CD14-positive monocyte (primary cell): ENCODE measurements around the gene CISTR. TPM values are rescaled to one million over a fixed set of nuclear protein-coding genes. Genes with fewer than 3 reads are reported as not detected.

Experiments
- DNase-seq, 3 donors: peaks; one replicate each; pipeline ENCODE4 v3.0.0-alpha.2; 2011 to 2022
- H2AFZ ChIP-seq: 2 replicates; pipeline ENCODE4 v1.6.0; 2012; ENCODE audit warnings: mild to moderate bottlenecking, low read depth, low read length, inconsistent platforms; ENCODE audit not compliant: insufficient read depth, poor library complexity, severe bottlenecking
- H3K27ac ChIP-seq, 2 donors: 1 replicate in 1 of 2; 2 replicates in 1 of 2; pipeline ENCODE4 v1.5.1; 2012 to 2013; ENCODE audit warnings: low read length in 2 of 2, control low read depth in 1 of 2, inconsistent platforms in 1 of 2, low read depth in 1 of 2, mild to moderate bottlenecking in 1 of 2
- H3K27me3 ChIP-seq, 2 donors: one replicate each; pipeline versions ENCODE4 v1.6.0 to v1.6.1; 2011 to 2013; ENCODE audit warnings: low read length in 2 of 2; ENCODE audit not compliant: control insufficient read depth in 2 of 2, insufficient read depth in 2 of 2
- H3K36me3 ChIP-seq, 2 donors: replicated peaks in 1 of 2; 1 replicate in 1 of 2; 2 replicates in 1 of 2; pipeline versions ENCODE4 v1.5.1 to v1.6.1; 2012 to 2013; ENCODE audit warnings: low read length in 2 of 2, control low read depth in 1 of 2, inconsistent platforms in 1 of 2, mild to moderate bottlenecking in 1 of 2; ENCODE audit not compliant: insufficient read depth in 2 of 2, control insufficient read depth in 1 of 2
- H3K4me1 ChIP-seq, 2 donors: 1 replicate in 1 of 2; 2 replicates in 1 of 2; pipeline versions ENCODE4 v1.5.1 to v1.6.1; 2012 to 2013; ENCODE audit warnings: low read length in 2 of 2, control low read depth in 1 of 2, inconsistent platforms in 1 of 2, mild to moderate bottlenecking in 1 of 2, moderate library complexity in 1 of 2; ENCODE audit not compliant: insufficient read depth in 2 of 2, control insufficient read depth in 1 of 2
- H3K4me2 ChIP-seq: replicated peaks from 2 replicates; pipeline ENCODE3; 2012; ENCODE audit warnings: low read length, moderate library complexity, mild to moderate bottlenecking; ENCODE audit not compliant: poor library complexity, severe bottlenecking; ENCODE audit errors: extremely low read depth
- H3K4me3 ChIP-seq, 3 experiments: fragments of 200-600 bp in 1 of 3; sonication (generic) in 1 of 3; replicated peaks in 1 of 3; 1 replicate in 2 of 3; 2 replicates in 1 of 3; pipeline ENCODE4 v1.5.1; 2011 to 2013; ENCODE audit warnings: low read length in 3 of 3, mild to moderate bottlenecking in 3 of 3, control low read depth in 2 of 3, low read depth in 2 of 3, inconsistent platforms in 1 of 3, moderate library complexity in 1 of 3
- H3K79me2 ChIP-seq: 2 replicates; pipeline ENCODE4 v1.6.0; 2012; ENCODE audit warnings: mild to moderate bottlenecking, control low read depth, inconsistent platforms, low read length, moderate library complexity; ENCODE audit not compliant: insufficient read depth
- H3K9ac ChIP-seq: 2 replicates; pipeline ENCODE4 v1.6.0; 2017; ENCODE audit warnings: low read length, mild to moderate bottlenecking; ENCODE audit not compliant: insufficient read depth, poor library complexity, severe bottlenecking
- H3K9me3 ChIP-seq, 2 donors: replicated peaks in 1 of 2; 1 replicate in 1 of 2; 2 replicates in 1 of 2; pipeline versions ENCODE4 v1.5.1 to v1.6.1; 2012 to 2013; ENCODE audit warnings: low read length in 2 of 2, control low read depth in 1 of 2; ENCODE audit not compliant: control insufficient read depth in 1 of 2, insufficient read depth in 1 of 2
- H4K20me1 ChIP-seq: 2 replicates; pipeline ENCODE4 v1.6.0; 2012; ENCODE audit warnings: mild to moderate bottlenecking, low read length, control low read depth, moderate library complexity; ENCODE audit not compliant: insufficient read depth
- H3K27ac Mint-ChIP-seq, 7 donors: one replicate each; pipeline ENCODE4 v1.8.0; 2020; ENCODE audit warnings: mild to moderate bottlenecking in 7 of 7, mixed read lengths in 7 of 7, moderate library complexity in 6 of 7, inconsistent platforms in 2 of 7
- H3K27me3 Mint-ChIP-seq, 3 donors: one replicate each; pipeline ENCODE4 v1.8.0; 2021 to 2022; ENCODE audit warnings: low read depth in 3 of 3, mild to moderate bottlenecking in 3 of 3, mixed read lengths in 3 of 3, moderate library complexity in 3 of 3, inconsistent platforms in 1 of 3
- H3K36me3 Mint-ChIP-seq, 2 donors: one replicate each; pipeline ENCODE4 v1.8.0; 2020; ENCODE audit warnings: mixed read lengths in 2 of 2, inconsistent platforms in 1 of 2, mild to moderate bottlenecking in 1 of 2
- H3K4me1 Mint-ChIP-seq: one replicate; pipeline ENCODE4 v1.8.0; 2020; ENCODE audit warnings: mild to moderate bottlenecking, mixed read lengths
- H3K4me3 Mint-ChIP-seq, 2 donors: one replicate each; pipeline ENCODE4 v1.8.0; 2020; ENCODE audit warnings: mild to moderate bottlenecking in 2 of 2, mixed read lengths in 2 of 2, moderate library complexity in 1 of 2
- H3K9me3 Mint-ChIP-seq, 7 donors: one replicate each; pipeline ENCODE4 v1.8.0; 2020 to 2022; ENCODE audit warnings: mixed read lengths in 7 of 7, mild to moderate bottlenecking in 6 of 7, moderate library complexity in 6 of 7, inconsistent platforms in 2 of 7
- WGBS: methylation state at CpG from one replicate; pipeline ENCODE4 v1.1.5; 2013; ENCODE audit warnings: missing lambda C conversion rate; ENCODE audit not compliant: insufficient coverage; 5-methylcytosine and 5-hydroxymethylcytosine counted together
- intact Hi-C, 2 donors: fragments of 100-400 bp; cut with micrococcal nuclease; formaldehyde crosslinking; loops; one replicate each; pipeline versions ENCODE4 v1.15.0 to v1.15.1; 2023
- polyA plus RNA-seq, 3 donors: library from polyadenylated mRNA; depleted of rRNA in 1 of 3; unstranded in 2 of 3; stranded (reverse) in 1 of 3; fragments of 300-500 nt in 2 of 3; fragments of >200 nt in 1 of 3; fragmentation: Illumina TruSeq in 2 of 3; gene quantifications; 1 replicate in 2 of 3; 2 replicates in 1 of 3; pipeline ENCODE4 v1.2.3, GENCODE V29; 2012 to 2021
- TF ChIP-seq, protein P1 (sequence below): fragments of 200-600 bp; IDR thresholded peaks from one replicate; pipeline ENCODE4 v1.8.0; 2022; ENCODE audit warnings: antibody characterized with exemption, mild to moderate bottlenecking

Gene CISTR
- polyA plus RNA-seq, 3 donors, result not detected

DNA sequence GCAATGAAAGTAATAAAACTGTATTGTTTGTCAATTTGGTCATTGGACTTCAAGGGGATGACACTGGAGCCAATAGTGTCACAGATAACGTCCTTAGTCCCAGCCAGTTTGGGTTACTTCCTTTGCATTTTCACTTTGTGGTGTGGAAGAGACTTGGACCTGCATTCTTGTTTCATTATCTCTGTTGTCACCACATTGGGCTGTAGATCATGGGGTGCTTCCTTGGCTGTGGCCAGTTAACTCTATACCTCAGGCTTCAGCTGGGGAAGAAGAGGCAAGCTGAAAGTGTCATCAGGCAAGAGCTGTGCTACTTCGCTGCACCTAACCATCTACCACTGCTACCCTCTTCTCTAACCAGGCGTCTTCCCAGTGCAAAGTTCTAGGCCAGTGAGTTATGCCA is 15.1 kb upstream of the CISTR start:
- H3K9me3 Mint-ChIP-seq, result peaks cover 0 to 1% (median 0%) of the 10 kb centered on the region in 7 donors
- no peaks in the 10 kb centered on the region for H3K36me3 Mint-ChIP-seq
- no peaks in the 10 kb centered on the region for H3K4me1 Mint-ChIP-seq
- H4K20me1 ChIP-seq, result no peaks in the 10 kb centered on the region
- no peak overlapping the region for H3K4me3 ChIP-seq
- no peak overlapping the region for H3K27ac ChIP-seq
- peaks cover 57 to 61% of the 10 kb centered on the region in 2 donors for H3K27me3 ChIP-seq
- no peaks in the 10 kb centered on the region for H3K79me2 ChIP-seq
- intact Hi-C loops, result no loop called here
- no peaks in the 10 kb centered on the region for H3K4me1 ChIP-seq
- no peak overlapping the region for H3K4me2 ChIP-seq
- H3K27ac Mint-ChIP-seq, result peak overlapping the region in 1 of 7 donors; percentile 12
- peaks cover 44 to 80% (median 50%) of the 10 kb centered on the region in 3 donors for H3K27me3 Mint-ChIP-seq
- H3K4me3 Mint-ChIP-seq, result no peak overlapping the region
- TF ChIP-seq, protein P1, sequence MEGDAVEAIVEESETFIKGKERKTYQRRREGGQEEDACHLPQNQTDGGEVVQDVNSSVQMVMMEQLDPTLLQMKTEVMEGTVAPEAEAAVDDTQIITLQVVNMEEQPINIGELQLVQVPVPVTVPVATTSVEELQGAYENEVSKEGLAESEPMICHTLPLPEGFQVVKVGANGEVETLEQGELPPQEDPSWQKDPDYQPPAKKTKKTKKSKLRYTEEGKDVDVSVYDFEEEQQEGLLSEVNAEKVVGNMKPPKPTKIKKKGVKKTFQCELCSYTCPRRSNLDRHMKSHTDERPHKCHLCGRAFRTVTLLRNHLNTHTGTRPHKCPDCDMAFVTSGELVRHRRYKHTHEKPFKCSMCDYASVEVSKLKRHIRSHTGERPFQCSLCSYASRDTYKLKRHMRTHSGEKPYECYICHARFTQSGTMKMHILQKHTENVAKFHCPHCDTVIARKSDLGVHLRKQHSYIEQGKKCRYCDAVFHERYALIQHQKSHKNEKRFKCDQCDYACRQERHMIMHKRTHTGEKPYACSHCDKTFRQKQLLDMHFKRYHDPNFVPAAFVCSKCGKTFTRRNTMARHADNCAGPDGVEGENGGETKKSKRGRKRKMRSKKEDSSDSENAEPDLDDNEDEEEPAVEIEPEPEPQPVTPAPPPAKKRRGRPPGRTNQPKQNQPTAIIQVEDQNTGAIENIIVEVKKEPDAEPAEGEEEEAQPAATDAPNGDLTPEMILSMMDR, result no peak
- no peak overlapping the region for H3K9ac ChIP-seq
- no peaks in the 10 kb centered on the region for H3K36me3 ChIP-seq
- H3K9me3 ChIP-seq, result no peaks in the 10 kb centered on the region
- H2AFZ ChIP-seq, result no peak overlapping the region
- no peak for DNase-seq
- WGBS, result 85% methylated on average over 2 of the region's 3 CpGs

DNA sequence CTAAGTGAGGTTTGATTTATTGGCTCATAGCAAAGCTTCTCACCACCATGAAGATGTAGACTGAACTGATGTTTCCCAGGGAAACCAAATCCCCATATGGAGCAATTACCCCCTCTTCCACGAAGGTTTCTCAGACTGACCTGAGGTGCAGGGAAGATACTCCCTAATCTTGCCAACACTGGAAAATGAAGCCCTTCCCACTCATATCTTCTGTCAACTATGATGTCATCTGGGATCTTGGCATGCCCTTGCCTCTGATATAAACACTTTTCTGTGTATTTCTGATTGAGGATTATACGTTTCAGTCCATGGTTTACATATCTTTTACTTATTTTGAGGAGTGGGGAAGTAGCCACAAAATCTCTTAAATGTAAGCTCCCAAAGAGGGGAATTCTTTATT is 14.1 kb upstream of the CISTR start:
- no peak overlapping the region for H2AFZ ChIP-seq
- TF ChIP-seq, protein P1, result no peak
- H3K27ac Mint-ChIP-seq, result no peak overlapping the region
- H3K9me3 Mint-ChIP-seq, result peaks cover 0 to 3% (median 0%) of the 10 kb centered on the region in 7 donors
- H3K9ac ChIP-seq, result no peak overlapping the region
- H3K27me3 Mint-ChIP-seq, result peaks cover 44 to 82% (median 44%) of the 10 kb centered on the region in 3 donors
- H3K4me3 ChIP-seq, result no peak overlapping the region
- no peaks in the 10 kb centered on the region for H3K9me3 ChIP-seq
- H3K36me3 Mint-ChIP-seq, result no peaks in the 10 kb centered on the region
- no peaks in the 10 kb centered on the region for H3K36me3 ChIP-seq
- no peak overlapping the region for H3K4me2 ChIP-seq
- no peaks in the 10 kb centered on the region for H3K4me1 Mint-ChIP-seq
- peaks cover 55 to 56% of the 10 kb centered on the region in 2 donors for H3K27me3 ChIP-seq
- H3K79me2 ChIP-seq, result no peaks in the 10 kb centered on the region
- H3K4me3 Mint-ChIP-seq, result no peak overlapping the region
- H3K4me1 ChIP-seq, result no peaks in the 10 kb centered on the region
- WGBS, result no CpG with 5 or more reads among the region's 2 CpGs
- H3K27ac ChIP-seq, result no peak overlapping the region
- intact Hi-C loops, result no loop called here
- no peak for DNase-seq
- H4K20me1 ChIP-seq, result no peaks in the 10 kb centered on the region
